Measurements from ENCODE around the gene SHC4. TPM values are rescaled to one million over a fixed set of nuclear protein-coding genes. Genes with fewer than 3 reads are reported as not detected.

SHC4 gene
- total RNA-seq, 6 donors from 2014 or later = under 0.01 to 0.59 (median 0.20) TPM; not detected in 2

GRCh38 chr15:48782911-48783310 lies 180.8 kb downstream of the SHC4 start:
- Histone ChIP-seq H3K36me3 (peaks cover 0 to 18% (median 9%) of the 10 kb centered on the region in 4 donors), H3K4me1 (no peaks in the 10 kb centered on the region), H3K4me3 (no peak overlapping the region), H3K9me3 (no peaks in the 10 kb centered on the region), H3K27ac (no peak overlapping the region), H3K27me3 (no peaks in the 10 kb centered on the region)
- ATAC-seq (ENCODE audit: low FRiP score in 2 of 2) = no peak
- no peak for DNase-seq
- 91 to 96% methylated on average over 2 of the region's 2 CpGs for WGBS, 2 donors
- TF ChIP-seq EP300 (IDR thresholded peaks at IDR 0.05) (no peak), POLR2A (IDR thresholded peaks at IDR 0.05) (no peak), POLR2AphosphoS5 (IDR thresholded peaks at IDR 0.05) (no peak)
- TF ChIP-seq, protein P1, sequence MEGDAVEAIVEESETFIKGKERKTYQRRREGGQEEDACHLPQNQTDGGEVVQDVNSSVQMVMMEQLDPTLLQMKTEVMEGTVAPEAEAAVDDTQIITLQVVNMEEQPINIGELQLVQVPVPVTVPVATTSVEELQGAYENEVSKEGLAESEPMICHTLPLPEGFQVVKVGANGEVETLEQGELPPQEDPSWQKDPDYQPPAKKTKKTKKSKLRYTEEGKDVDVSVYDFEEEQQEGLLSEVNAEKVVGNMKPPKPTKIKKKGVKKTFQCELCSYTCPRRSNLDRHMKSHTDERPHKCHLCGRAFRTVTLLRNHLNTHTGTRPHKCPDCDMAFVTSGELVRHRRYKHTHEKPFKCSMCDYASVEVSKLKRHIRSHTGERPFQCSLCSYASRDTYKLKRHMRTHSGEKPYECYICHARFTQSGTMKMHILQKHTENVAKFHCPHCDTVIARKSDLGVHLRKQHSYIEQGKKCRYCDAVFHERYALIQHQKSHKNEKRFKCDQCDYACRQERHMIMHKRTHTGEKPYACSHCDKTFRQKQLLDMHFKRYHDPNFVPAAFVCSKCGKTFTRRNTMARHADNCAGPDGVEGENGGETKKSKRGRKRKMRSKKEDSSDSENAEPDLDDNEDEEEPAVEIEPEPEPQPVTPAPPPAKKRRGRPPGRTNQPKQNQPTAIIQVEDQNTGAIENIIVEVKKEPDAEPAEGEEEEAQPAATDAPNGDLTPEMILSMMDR (IDR thresholded peaks at IDR 0.05) = no peak

GRCh38 chr15:48781481-48782081 lies 182.1 kb downstream of the SHC4 start:
- Histone ChIP-seq H3K27ac (no peak overlapping the region), H3K9me3 (no peaks in the 10 kb centered on the region), H3K4me1 (no peaks in the 10 kb centered on the region), H3K36me3 (peaks cover 0 to 18% (median 9%) of the 10 kb centered on the region in 4 donors), H3K27me3 (no peaks in the 10 kb centered on the region), H3K4me3 (no peak overlapping the region)
- ATAC-seq (ENCODE audit: low FRiP score in 2 of 2) = no peak
- 97 to 99% methylated on average over 5 of the region's 5 CpGs for WGBS, 2 donors
- TF ChIP-seq, protein P1 (IDR thresholded peaks at IDR 0.05) = no peak
- no peak for TF ChIP-seq POLR2A (IDR thresholded peaks at IDR 0.05)
- TF ChIP-seq POLR2AphosphoS5 (IDR thresholded peaks at IDR 0.05) = no peak
- no peak for TF ChIP-seq EP300 (IDR thresholded peaks at IDR 0.05)
- DNase-seq = no peak

GRCh38 chr15:48781017-48781416 lies 182.7 kb downstream of the SHC4 start:
- no peaks in the 10 kb centered on the region for H3K4me1 ChIP-seq
- no peak for DNase-seq
- TF ChIP-seq EP300 (IDR thresholded peaks at IDR 0.05) (no peak), POLR2AphosphoS5 (IDR thresholded peaks at IDR 0.05) (no peak), POLR2A (IDR thresholded peaks at IDR 0.05) (no peak)
- TF ChIP-seq, protein P1 (IDR thresholded peaks at IDR 0.05) = no peak
- no peaks in the 10 kb centered on the region for H3K27me3 ChIP-seq
- no peaks in the 10 kb centered on the region for H3K9me3 ChIP-seq
- H3K4me3 ChIP-seq = no peak overlapping the region
- WGBS, 2 donors = 95% methylated on average over 2 of the region's 2 CpGs
- no peak for ATAC-seq (ENCODE audit: low FRiP score in 2 of 2)
- H3K36me3 ChIP-seq = peaks cover 0 to 18% (median 9%) of the 10 kb centered on the region in 4 donors
- no peak overlapping the region for H3K27ac ChIP-seq

DNA sequence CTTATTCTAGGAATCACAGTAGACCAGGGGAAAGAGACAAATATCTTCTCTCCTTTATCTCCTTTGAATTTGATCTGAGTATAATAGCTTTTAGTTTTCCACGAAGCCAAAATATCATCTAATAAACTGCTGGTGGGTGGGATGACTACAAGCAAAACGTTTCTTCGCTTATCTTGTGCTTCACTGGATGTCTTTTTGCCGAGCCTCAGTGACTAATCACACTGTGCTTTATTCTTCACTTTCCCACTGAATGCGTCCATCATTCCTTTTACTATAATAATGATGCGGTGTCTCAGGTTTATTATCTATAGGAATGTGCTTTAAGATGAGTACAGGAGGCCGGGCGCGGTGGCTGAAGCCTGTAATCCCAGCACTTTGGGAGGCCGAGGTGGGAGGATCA lies 185.4 kb downstream of the SHC4 start:
- DNase-seq (no peak), ATAC-seq (ENCODE audit: low FRiP score in 2 of 2) (no peak)
- peaks cover 0 to 16% (median 9%) of the 10 kb centered on the region in 4 donors for H3K36me3 ChIP-seq

More for the DNA sequence above, 185.4 kb downstream of the SHC4 start:
- TF ChIP-seq POLR2AphosphoS5 (IDR thresholded peaks at IDR 0.05) (no peak), EP300 (IDR thresholded peaks at IDR 0.05) (no peak), POLR2A (IDR thresholded peaks at IDR 0.05) (no peak)
- TF ChIP-seq, protein P1 (IDR thresholded peaks at IDR 0.05) = no peak
- Histone ChIP-seq H3K4me3 (no peak overlapping the region), H3K27me3 (no peaks in the 10 kb centered on the region), H3K27ac (no peak overlapping the region), H3K9me3 (no peaks in the 10 kb centered on the region), H3K4me1 (no peaks in the 10 kb centered on the region)
- WGBS, 2 donors = 91 to 93% methylated on average over 10 of the region's 10 CpGs
